LNCaP clone FGC (cell line): ENCODE measurements around the gene PRR13.

Experiments
- DNase-seq: peaks from one replicate; pipeline ENCODE4 v3.0.0-alpha.2; 2011; ENCODE audit warnings: low read depth
- H3K4me3 ChIP-seq: 2 replicates; pipeline ENCODE4 v1.5.1; 2011; ENCODE audit warnings: mild to moderate bottlenecking, low read depth, low read length, control low read depth
- CTCF ChIP-seq: IDR thresholded peaks from 2 replicates; pipeline ENCODE4 v1.5.1; 2012; ENCODE audit warnings: mild to moderate bottlenecking; ENCODE audit not compliant: control insufficient read depth, insufficient read depth; ENCODE audit errors: extremely low read depth

PRR13 gene

GRCh38 chr12:53452159-53453077 is 10.9 kb downstream of the PRR13 start:
- peak; percentile 45; the same call in 1 of the 2 replicates for TF ChIP-seq CTCF
- peak overlapping the region; percentile 72 for H3K4me3 ChIP-seq
- DNase-seq: no peak

- peak overlapping the region; percentile 72 for H3K4me3 ChIP-seq
- no peak for DNase-seq
- no peak for TF ChIP-seq CTCF
These were observed 12.6 kb downstream of the PRR13 start for GRCh38 chr12:53453953-53454640.

GRCh38 chr12:53454707-53455106 is 13.2 kb downstream of the PRR13 start:
- DNase-seq: no peak
- H3K4me3 ChIP-seq: no peak overlapping the region
- no peak for TF ChIP-seq CTCF

GRCh38 chr12:53456654-53457366 is 15.3 kb downstream of the PRR13 start:
- no peak for DNase-seq
- H3K4me3 ChIP-seq: no peak overlapping the region
- no peak for TF ChIP-seq CTCF

- DNase-seq: no peak
- TF ChIP-seq CTCF: no peak
- no peak overlapping the region for H3K4me3 ChIP-seq
These were observed 17.6 kb downstream of the PRR13 start for GRCh38 chr12:53459097-53459496.

GRCh38 chr12:53461059-53461458 is 19.5 kb downstream of the PRR13 start:
- no peak for DNase-seq
- H3K4me3 ChIP-seq: no peak overlapping the region
- no peak for TF ChIP-seq CTCF
